ENCODE results near the gene UBE2S.

Gene UBE2S

DNA sequence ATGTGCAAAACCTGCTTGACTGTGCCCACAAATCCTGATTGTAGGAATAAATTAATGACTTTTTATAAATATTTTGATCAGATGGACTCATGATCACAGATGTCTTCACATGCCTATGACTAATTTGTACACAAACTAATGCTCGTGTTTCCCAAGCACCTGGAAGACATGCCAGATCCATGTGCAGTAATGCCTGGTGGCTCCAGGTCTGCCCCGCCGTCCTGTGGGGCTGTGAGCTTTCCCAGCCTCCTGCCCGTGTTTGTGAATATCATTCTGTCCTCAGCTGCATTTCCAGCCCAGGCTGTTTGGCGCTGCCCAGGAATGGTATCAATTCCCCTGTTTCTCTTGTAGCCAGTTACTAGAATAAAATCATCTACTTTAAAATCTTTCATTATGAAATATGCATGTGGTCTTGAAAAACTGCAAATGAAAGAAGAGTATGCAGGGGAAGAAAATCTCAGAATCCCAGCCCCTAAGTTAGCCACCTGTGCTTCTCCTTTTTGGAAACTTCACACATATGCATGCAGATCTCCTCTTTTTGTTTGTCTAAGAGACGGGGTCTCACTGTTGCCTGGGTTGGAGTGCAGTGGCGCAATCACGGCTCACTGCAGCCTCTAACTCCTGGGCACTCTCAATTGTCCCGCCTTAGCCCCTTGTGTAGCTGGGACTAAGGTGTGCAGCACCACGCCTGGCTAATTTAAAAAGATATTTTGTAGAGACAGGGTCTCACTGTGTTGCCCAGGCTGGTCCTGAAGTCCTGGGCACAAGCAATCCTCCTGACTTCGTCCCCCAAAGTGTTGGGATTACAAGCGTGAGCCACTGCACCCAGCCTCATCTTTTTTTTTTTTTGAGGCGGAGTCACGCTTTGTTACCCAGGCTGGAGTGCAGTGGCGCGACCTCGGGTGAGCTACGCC lies 15.6 kb downstream of the UBE2S start:
- no peak for DNase-seq (ENCODE audit: low read depth, low spot score)
- TF ChIP-seq, protein P1, sequence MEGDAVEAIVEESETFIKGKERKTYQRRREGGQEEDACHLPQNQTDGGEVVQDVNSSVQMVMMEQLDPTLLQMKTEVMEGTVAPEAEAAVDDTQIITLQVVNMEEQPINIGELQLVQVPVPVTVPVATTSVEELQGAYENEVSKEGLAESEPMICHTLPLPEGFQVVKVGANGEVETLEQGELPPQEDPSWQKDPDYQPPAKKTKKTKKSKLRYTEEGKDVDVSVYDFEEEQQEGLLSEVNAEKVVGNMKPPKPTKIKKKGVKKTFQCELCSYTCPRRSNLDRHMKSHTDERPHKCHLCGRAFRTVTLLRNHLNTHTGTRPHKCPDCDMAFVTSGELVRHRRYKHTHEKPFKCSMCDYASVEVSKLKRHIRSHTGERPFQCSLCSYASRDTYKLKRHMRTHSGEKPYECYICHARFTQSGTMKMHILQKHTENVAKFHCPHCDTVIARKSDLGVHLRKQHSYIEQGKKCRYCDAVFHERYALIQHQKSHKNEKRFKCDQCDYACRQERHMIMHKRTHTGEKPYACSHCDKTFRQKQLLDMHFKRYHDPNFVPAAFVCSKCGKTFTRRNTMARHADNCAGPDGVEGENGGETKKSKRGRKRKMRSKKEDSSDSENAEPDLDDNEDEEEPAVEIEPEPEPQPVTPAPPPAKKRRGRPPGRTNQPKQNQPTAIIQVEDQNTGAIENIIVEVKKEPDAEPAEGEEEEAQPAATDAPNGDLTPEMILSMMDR (IDR thresholded peaks at IDR 0.05; ENCODE audit: insufficient read depth, low read length, missing control alignments), result no peak
- POLR2A ChIA-PET, result interaction anchor here (10.8 kb wide), 1 partner anchor 15 kb away, joined by 86 read pairs; the partner anchor contains the start of gene UBE2S
- H3K4me3 ChIP-seq (ENCODE audit: low read depth, low read length), result no peak overlapping the region
- CTCF ChIA-PET, result interaction anchor here (1.4 to 1.9 kb wide), 2 partner anchors 91 to 101 kb away, joined by 5 read pairs; no protein-coding TSS in a partner anchor

DNA sequence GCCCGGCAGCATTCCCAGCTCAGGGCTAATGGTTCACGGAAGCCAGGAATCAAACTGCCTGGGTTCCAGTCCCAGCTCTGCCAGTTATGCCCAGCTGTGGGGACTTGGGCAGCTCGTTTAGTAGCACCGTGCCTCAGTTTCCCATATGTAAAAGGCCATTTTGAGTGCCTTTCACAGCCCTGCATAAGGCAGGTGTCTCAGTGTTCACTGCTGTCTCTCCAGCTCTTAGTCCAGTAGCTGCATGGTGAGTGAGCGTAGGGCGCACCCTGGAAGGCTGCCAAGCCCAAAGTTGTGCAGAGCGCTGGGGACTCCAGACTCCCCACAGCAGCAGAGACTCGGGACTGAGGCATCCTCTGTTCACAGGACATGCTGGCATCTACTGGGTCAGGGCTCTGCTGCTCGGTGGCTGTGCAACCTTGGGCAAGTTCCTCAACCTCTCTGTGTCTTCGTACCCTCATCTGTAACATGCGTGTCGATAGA lies 16.4 kb downstream of the UBE2S start:
- POLR2A ChIA-PET, result interaction anchor here (1.2 to 10.8 kb wide), 2 partner anchors 15 to 71 kb away, joined by 3 to 86 read pairs; partner anchors contain the start of gene UBE2S

DNA sequence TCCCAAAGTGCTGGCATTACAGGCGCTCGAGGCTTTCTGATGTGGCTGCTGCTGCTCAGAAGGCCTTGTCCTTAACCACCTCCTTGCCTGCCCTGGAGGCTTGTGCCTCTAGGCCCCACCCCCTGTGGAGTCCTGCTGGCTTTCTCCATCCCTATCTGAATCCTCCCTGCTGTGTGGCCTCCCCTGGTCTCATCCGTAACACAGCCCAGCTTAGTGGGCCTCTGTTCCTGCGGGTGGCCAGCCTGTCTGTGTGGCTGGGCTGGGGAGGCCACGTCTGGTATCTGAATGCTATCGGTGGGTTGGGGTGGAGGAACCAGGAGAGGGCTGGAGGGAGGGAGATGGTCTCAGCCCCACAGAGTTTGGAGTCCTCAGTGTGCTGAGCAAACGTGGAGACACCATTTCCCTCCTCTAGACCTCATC lies 17.1 kb downstream of the UBE2S start:
- ChIA-PET POLR2A (interaction anchor here (1.0 to 10.8 kb wide), 3 partner anchors 16 to 71 kb away, joined by 3 to 86 read pairs (median 3); partner anchors contain the start of genes KMT5C and UBE2S), CTCF (interaction anchor here (0.9 to 5.3 kb wide), 7 partner anchors 9 to 249 kb away, joined by 3 to 33 read pairs (median 4); no protein-coding TSS in a partner anchor)
- H3K4me3 ChIP-seq (ENCODE audit: low read depth, low read length), result no peak overlapping the region
- TF ChIP-seq, protein P1 (IDR thresholded peaks at IDR 0.05; ENCODE audit: insufficient read depth, low read length, missing control alignments), result no peak
- DNase-seq (ENCODE audit: low read depth, low spot score), result no peak

More for the DNA sequence above, 16.4 kb downstream of the UBE2S start:
- H3K4me3 ChIP-seq (ENCODE audit: low read depth, low read length), result no peak overlapping the region
- CTCF ChIA-PET, result interaction anchor here (1.0 to 5.3 kb wide), 5 partner anchors 8 to 249 kb away, joined by 3 to 33 read pairs (median 5); no protein-coding TSS in a partner anchor
- TF ChIP-seq, protein P1 (IDR thresholded peaks at IDR 0.05; ENCODE audit: insufficient read depth, low read length, missing control alignments), result no peak
- no peak for DNase-seq (ENCODE audit: low read depth, low spot score)

DNA sequence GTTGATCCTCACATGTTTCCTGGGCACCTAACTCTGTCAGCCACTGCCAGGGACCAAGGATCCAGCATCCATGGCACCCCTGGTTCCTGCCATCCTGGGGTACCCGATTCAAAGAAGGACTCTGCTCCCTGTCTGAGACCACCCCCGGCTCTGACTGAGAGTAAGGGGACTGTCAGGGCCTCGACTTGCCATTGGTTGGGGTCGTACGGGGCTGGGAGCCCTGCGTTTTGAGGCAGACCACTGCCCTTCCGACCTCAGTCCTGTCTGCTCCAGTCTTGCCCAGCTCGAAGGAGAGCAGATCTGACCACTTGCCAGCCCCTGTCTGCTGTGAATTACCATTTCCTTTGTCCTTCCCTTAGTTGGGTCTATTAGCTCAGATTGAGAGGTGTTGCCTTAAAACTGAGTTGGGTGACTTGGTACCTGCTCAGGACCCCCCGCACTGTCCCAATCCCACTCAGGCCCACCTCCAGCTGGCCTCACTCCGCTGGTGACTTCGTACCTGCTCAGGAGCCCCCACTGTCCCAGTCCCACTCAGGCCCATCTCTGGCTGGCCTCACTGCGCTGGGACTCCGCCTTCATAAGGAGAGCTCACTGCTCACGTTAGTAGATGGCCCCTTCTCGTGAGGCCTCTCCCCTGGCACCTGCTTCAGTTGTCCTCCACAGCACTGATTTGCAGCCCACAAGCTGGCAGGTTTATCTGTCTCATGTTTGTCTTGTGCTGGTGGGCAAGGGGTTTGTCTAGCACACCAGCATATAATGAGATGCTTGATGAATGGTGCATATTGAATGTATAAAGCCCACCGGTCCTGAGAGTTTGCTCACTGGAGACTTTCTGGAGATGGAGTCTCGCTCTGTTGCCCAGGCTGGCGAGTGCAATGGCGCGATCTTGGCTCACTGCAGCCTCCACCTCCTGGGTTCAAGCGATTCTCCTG lies 17.9 kb downstream of the UBE2S start:
- ChIA-PET POLR2A (interaction anchor here (1.0 to 10.8 kb wide), 6 partner anchors 13 to 210 kb away, joined by 3 to 86 read pairs (median 3); partner anchors contain the start of genes FIZ1, KMT5C and UBE2S), CTCF (interaction anchor here (0.9 to 5.3 kb wide), 7 partner anchors 8 to 115 kb away, joined by 3 to 33 read pairs (median 4); no protein-coding TSS in a partner anchor)
- TF ChIP-seq, protein P1 (IDR thresholded peaks at IDR 0.05; ENCODE audit: insufficient read depth, low read length, missing control alignments), result no peak
- DNase-seq (ENCODE audit: low read depth, low spot score), result no peak
- no peak overlapping the region for H3K4me3 ChIP-seq (ENCODE audit: low read depth, low read length)

DNA sequence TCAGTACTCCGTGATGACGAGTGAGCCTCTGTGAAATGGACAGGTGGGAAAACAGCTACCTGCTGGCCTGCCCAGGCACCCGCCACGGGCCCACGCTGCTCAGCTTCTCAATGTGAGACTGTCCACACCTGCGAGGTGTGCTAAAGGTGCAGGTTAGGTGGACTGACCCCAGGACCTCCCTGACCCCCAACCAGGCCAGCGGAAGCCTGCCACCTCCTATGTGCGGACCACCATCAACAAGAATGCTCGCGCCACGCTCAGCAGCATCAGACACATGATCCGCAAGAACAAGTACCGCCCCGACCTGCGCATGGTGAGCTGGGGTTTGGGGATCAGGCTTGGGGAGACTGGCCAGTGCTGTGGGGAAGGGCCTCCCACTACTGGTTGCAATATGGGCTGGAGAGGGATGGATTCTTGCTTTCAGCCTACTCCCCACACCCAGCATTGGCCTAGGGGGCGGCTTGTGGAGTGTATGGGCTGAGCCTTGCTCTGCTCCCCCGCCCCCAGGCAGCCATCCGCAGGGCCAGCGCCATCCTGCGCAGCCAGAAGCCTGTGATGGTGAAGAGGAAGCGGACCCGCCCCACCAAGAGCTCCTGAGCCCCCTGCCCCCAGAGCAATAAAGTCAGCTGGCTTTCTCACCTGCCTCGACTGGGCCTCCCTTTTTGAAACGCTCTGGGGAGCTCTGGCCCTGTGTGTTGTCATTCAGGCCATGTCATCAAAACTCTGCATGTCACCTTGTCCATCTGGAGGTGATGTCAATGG lies 19.7 kb downstream of the UBE2S start:
- peak overlapping the region; percentile 97 for H3K4me3 ChIP-seq (ENCODE audit: low read depth, low read length)
- DNase-seq (ENCODE audit: low read depth, low spot score), result no peak
- CTCF ChIA-PET, result interaction anchor here (1.0 to 5.3 kb wide), 7 partner anchors 9 to 227 kb away, joined by 3 to 33 read pairs (median 5); no protein-coding TSS in a partner anchor
- POLR2A ChIA-PET, result interaction anchor here (1.0 to 10.8 kb wide), 4 partner anchors 14 to 49 kb away, joined by 3 to 86 read pairs (median 4); partner anchors contain the start of genes KMT5C and UBE2S
- TF ChIP-seq, protein P1 (IDR thresholded peaks at IDR 0.05; ENCODE audit: insufficient read depth, low read length, missing control alignments), result no peak

Measured in AG04449 (cell line).